PC-9 (cell line): ENCODE data around the gene LIN7A. TPM values are rescaled to one million over a fixed set of nuclear protein-coding genes. Genes with fewer than 3 reads are reported as not detected.
"Not testable (repeated sequence)": the region's sequence is repeated elsewhere in the genome, so short reads cannot be mapped to it uniquely, and the experiment has no call there.

ENCODE experiments used
- BruUV-seq: library from RNA; stranded (reverse); fragments of 400-500 nt; replicated peaks from 2 replicates; lab custom pipeline; 2021; lab: Mats Ljungman, UMichigan
- CTCF ChIA-PET: fragments of 300-600 bp; sonication (Branson Sonifier 250); formaldehyde crosslinking; loops from one replicate; lab custom pipeline; 2022; ENCODE audit warnings: antibody characterized with exemption; lab: Charles Lee
- POLR2A ChIA-PET: fragments of 300-600 bp; sonication (Branson Sonifier 250); formaldehyde crosslinking; loops from one replicate; lab custom pipeline; 2022; ENCODE audit warnings: antibody characterized with exemption; ENCODE audit not compliant: unreplicated experiment; lab: Charles Lee
- DNase-seq, 2 experiments: peaks; one replicate each; pipeline versions ENCODE4 v3.0.0 to v3.0.0-alpha.2; 2015 to 2022; ENCODE audit warnings: mixed read lengths in 1 of 2
- H2AFZ ChIP-seq: fragments of 200-600 bp; sonication (generic); 2 replicates; pipeline ENCODE4 v1.8.1; 2017; ENCODE audit warnings: antibody characterized with exemption
- H3F3A ChIP-seq: fragments of 200-600 bp; sonication (generic); 2 replicates; pipeline ENCODE4 v1.8.1; 2017; ENCODE audit warnings: antibody characterized with exemption, mild to moderate bottlenecking, low read depth; ENCODE audit not compliant: insufficient read depth
- H3K27ac ChIP-seq: fragments of 200-600 bp; sonication (generic); 2 replicates; pipeline ENCODE4 v1.6.1; 2016; ENCODE audit warnings: mixed run types
- H3K27me3 ChIP-seq: fragments of 200-600 bp; sonication (generic); 2 replicates; pipeline ENCODE4 v1.6.1; 2016; ENCODE audit warnings: low read depth, mixed run types; ENCODE audit not compliant: insufficient read depth
- H3K36me3 ChIP-seq: fragments of 200-600 bp; sonication (generic); 2 replicates; pipeline ENCODE4 v1.6.1; 2016; ENCODE audit warnings: low read depth, mixed run types
- H3K4me1 ChIP-seq: fragments of 200-600 bp; sonication (generic); replicated peaks from 2 replicates; pipeline ENCODE4 v1.6.1; 2016; ENCODE audit warnings: mixed run types; ENCODE audit not compliant: insufficient read depth
- H3K4me2 ChIP-seq: fragments of 200-600 bp; sonication (generic); 2 replicates; pipeline ENCODE4 v1.6.1; 2017; ENCODE audit warnings: mixed run types
- H3K4me3 ChIP-seq: fragments of 200-600 bp; sonication (generic); 2 replicates; pipeline ENCODE4 v1.6.1; 2016; ENCODE audit warnings: mixed run types
- H3K79me2 ChIP-seq: fragments of 200-600 bp; sonication (generic); 2 replicates; pipeline ENCODE4 v1.6.1; 2017; ENCODE audit warnings: low read depth, mixed run types
- H3K9me2 ChIP-seq: fragments of 200-600 bp; sonication (generic); 2 replicates; pipeline ENCODE4 v1.8.1; 2017; ENCODE audit warnings: mild to moderate bottlenecking; ENCODE audit not compliant: insufficient read depth
- H3K9me3 ChIP-seq: fragments of 200-600 bp; sonication (generic); 2 replicates; pipeline ENCODE4 v1.8.1; 2016; ENCODE audit warnings: low read depth; ENCODE audit not compliant: insufficient read depth
- H4K20me1 ChIP-seq: fragments of 200-600 bp; sonication (generic); 2 replicates; pipeline ENCODE4 v1.8.1; 2017; ENCODE audit not compliant: insufficient read depth
- CTCF ChIP-seq: fragments of 200-600 bp; sonication (generic); conservative IDR thresholded peaks from 2 replicates; pipeline ENCODE4 v1.6.1; 2017; ENCODE audit warnings: mixed run types, antibody characterized with exemption, mild to moderate bottlenecking, moderate library complexity
- EZH2 ChIP-seq: fragments of 200-600 bp; sonication (generic); IDR thresholded peaks from 2 replicates; pipeline ENCODE4 v1.8.0; 2017; ENCODE audit warnings: antibody characterized with exemption, low read depth
- intact Hi-C: fragments of 100-400 bp; cut with micrococcal nuclease; formaldehyde crosslinking; loops from one replicate; pipeline ENCODE4 v1.10.0; 2022; ENCODE audit not compliant: unreplicated experiment
- total RNA-seq: library from RNA; stranded (reverse); gene quantifications from 2 replicates; pipeline ENCODE4 v1.2.3, GENCODE V29; 2021

The LIN7A gene
- total RNA-seq, 1 experiment from 2014 or later = not detected

- ChIA-PET POLR2A (no interaction called here), CTCF (no interaction called here)
- no peaks in the 10 kb centered on the region for H3K9me3 ChIP-seq
- H4K20me1 ChIP-seq = no peaks in the 10 kb centered on the region
- no peak overlapping the region for H3K4me3 ChIP-seq
- H3K4me2 ChIP-seq = no peak overlapping the region
- no peaks in the 10 kb centered on the region for H3K79me2 ChIP-seq
- DNase-seq = no peak
- TF ChIP-seq CTCF = no peak
- TF ChIP-seq EZH2 = no peak
- H3F3A ChIP-seq = no peaks in the 10 kb centered on the region
- H3K27me3 ChIP-seq = no peaks in the 10 kb centered on the region
- no peak overlapping the region for H3K27ac ChIP-seq
- intact Hi-C loops = no loop called here
- no peak overlapping the region for H2AFZ ChIP-seq
- H3K9me2 ChIP-seq = no peaks in the 10 kb centered on the region
- H3K36me3 ChIP-seq = no peaks in the 10 kb centered on the region
- BruUV-seq = no TSS peak
- no peaks in the 10 kb centered on the region for H3K4me1 ChIP-seq
Measured at GRCh38 chr12:80892597-80893445, 44.9 kb downstream of the LIN7A start.

- CTCF ChIA-PET = no interaction called here
- no peaks in the 10 kb centered on the region for H3K27me3 ChIP-seq
- TF ChIP-seq EZH2 (no peak), CTCF (no peak)
- no peak overlapping the region for H3K27ac ChIP-seq
- no TSS peak for BruUV-seq
- DNase-seq = no peak
- intact Hi-C loops = no loop called here
- no peaks in the 10 kb centered on the region for H3K4me1 ChIP-seq
- H4K20me1 ChIP-seq = no peaks in the 10 kb centered on the region
- H3K4me2 ChIP-seq = no peak overlapping the region
- no peak overlapping the region; the same call in 1 of the 2 replicates for H2AFZ ChIP-seq
- H3K9me3 ChIP-seq = no peaks in the 10 kb centered on the region
- H3K79me2 ChIP-seq = no peaks in the 10 kb centered on the region
- no peaks in the 10 kb centered on the region; the same call in 1 of the 2 replicates for H3K9me2 ChIP-seq
- POLR2A ChIA-PET = no interaction called here
- no peak overlapping the region for H3K4me3 ChIP-seq
- H3F3A ChIP-seq = no peaks in the 10 kb centered on the region
- H3K36me3 ChIP-seq = no peaks in the 10 kb centered on the region
Measured at GRCh38 chr12:80884651-80885050, 53.1 kb downstream of the LIN7A start.

DNA sequence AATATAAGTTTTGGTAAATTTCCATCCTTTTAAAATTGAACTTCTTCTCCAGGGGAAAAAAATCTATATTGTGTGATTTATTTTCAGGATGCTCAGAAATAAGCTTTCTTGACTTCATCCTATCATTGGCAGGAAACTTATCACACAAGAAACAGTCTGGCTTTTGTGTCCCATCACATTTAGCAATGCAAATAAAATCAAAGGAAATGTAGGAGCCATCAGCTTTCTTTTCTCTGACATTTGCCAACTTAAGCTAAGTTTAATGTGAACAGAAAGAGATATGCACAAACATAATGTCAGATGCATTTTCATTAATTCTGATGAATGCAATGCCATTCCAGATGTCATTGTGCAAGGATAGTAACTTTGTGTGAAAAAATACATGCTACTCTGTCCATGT, 56.6 kb downstream of the LIN7A start:
- H3K27ac ChIP-seq = no peak overlapping the region
- intact Hi-C loops = no loop called here
- H3K9me2 ChIP-seq = no peaks in the 10 kb centered on the region
- BruUV-seq = no TSS peak
- no peaks in the 10 kb centered on the region for H3K79me2 ChIP-seq
- H3K4me2 ChIP-seq = no peak overlapping the region
- DNase-seq = no peak
- POLR2A ChIA-PET = interaction anchor here (1.0 kb wide), 1 partner anchor 513 kb away, joined by 6 read pairs; no protein-coding TSS in a partner anchor
- H3K9me3 ChIP-seq = no peaks in the 10 kb centered on the region
- CTCF ChIA-PET = no interaction called here
- TF ChIP-seq EZH2 (no peak), CTCF (no peak)
- no peaks in the 10 kb centered on the region for H3K4me1 ChIP-seq
- no peaks in the 10 kb centered on the region for H3K36me3 ChIP-seq
- no peaks in the 10 kb centered on the region for H3K27me3 ChIP-seq
- no peak overlapping the region for H3K4me3 ChIP-seq
- H4K20me1 ChIP-seq = no peaks in the 10 kb centered on the region
- H2AFZ ChIP-seq = no peak overlapping the region
- H3F3A ChIP-seq = no peaks in the 10 kb centered on the region

DNA sequence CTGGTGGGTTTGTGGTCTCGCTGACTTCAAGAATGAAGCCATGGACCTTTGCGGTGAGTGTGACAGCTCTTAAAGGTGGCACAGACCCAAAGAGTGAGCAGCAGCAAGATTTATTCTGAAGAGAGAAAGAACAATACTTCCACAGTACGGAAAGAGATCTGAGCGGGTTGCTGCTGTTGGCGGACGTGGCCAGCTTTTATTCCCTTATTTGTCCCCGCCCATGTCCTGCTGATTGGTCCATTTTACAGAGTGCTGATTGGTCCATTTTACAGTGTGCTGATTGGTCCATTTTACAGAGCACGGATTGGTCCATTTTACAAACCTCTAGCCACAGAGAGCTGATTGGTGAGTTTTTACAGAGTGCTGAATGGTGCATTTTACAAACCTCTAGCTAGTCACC, 59.3 kb downstream of the LIN7A start:
- H3K4me3 ChIP-seq, H3K36me3 ChIP-seq, H3K27me3 ChIP-seq, DNase-seq, H3F3A ChIP-seq, POLR2A ChIA-PET, H4K20me1 ChIP-seq, CTCF ChIA-PET, H2AFZ ChIP-seq, H3K4me1 ChIP-seq, H3K27ac ChIP-seq, H3K9me3 ChIP-seq, BruUV-seq, H3K79me2 ChIP-seq, H3K4me2 ChIP-seq, H3K9me2 ChIP-seq, intact Hi-C loops: not testable (repeated sequence)
